HTR-8/SVneo (cell line): ENCODE measurements around the gene KLHL26.
"Not testable (repeated sequence)": the region's sequence is repeated elsewhere in the genome, so short reads cannot be mapped to it uniquely, and the experiment has no call there.

ENCODE experiments used
- DNase-seq: peaks from one replicate; pipeline ENCODE4 v3.0.0; 2011; ENCODE audit warnings: low spot score, mixed read lengths; ENCODE audit not compliant: insufficient read length
- FAIRE-seq: peaks from 2 replicates; lab custom pipeline; 2011; peaks lifted over from hg19 to GRCh38; lab: Jason Lieb, UNC

Gene KLHL26

DNA sequence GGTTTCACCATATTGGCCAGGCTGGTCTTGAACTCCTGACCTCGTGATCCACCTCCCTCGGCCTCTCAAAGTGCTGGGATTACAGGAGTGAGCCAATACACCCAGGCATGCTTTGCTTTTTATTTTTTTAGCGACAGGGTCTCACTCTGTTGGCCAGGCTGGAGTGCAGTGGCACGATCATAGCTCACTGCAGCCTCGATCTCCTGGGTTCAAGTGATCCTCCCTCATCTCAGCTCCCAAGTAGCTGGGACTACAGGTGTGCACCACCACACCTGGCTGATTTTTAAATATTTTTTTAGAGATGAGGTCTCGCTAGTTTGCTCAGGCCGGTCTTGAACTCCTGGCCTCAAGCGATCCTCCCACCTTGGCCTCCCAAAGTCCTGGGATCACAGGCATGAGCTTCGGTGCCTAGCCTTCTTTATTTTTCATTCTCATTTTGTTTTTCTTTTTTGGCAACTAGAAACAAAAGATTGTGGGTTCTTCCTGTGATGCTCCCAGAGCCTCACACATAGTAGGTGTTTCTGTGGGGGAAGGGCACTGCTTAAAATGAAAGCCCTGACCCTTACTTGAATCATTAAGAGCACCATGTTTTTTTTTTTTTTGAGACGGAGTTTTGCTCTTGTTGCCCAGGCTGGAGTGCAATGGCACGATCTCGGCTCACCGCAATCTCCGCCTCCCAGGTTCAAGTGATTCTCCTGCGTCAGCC is 36.0 kb upstream of the KLHL26 start:
- DNase-seq, FAIRE-seq: not testable (repeated sequence)

- no peak for FAIRE-seq
- no peak for DNase-seq
Observed at GRCh38 chr19:18601875-18602274, 35.0 kb upstream of the KLHL26 start.

GRCh38 chr19:18603255-18603957 is 33.4 kb upstream of the KLHL26 start:
- FAIRE-seq (no peak), DNase-seq (no peak)

DNA sequence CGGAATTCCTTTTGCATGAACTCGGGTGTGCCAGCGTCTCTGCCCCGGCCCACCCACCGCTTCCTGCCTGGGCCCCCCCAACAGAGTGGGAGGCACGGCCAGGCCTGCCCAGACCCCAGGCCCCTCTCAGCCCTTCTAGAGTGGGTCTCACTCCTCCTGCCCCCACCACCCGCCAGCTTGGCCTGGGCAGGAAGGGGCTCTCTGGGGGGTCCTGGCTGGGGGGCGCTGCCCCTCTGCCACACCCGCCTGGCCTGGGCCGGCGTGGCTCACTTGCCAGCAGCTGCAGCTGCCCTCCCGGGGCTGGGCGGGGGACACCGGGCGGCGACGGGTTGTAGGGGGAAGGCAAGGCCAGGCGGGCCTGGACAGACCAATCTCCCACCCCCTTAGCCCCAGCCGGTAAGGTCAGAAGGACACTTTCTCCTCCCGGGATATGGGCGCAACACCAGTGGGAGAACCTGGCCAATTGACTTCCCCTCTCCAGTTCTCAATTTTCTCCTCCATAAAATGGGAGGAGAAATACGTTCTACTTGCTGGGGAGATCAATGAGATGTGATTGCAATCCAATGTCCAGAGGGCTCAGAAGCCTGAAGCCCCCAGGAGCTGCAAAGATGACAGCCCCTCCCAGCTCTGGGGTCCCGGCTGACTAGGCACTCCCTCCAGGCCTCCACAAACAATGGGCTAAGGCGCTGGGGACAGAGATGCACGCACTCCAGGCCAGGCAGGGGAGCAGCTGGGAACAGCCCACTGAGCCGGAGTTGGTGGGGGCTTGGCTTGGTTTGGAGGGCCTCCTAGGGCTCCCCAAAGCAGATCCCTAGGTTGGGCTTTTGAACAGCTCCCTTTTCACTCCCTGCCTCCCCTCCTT is 32.6 kb upstream of the KLHL26 start:
- DNase-seq (no peak), FAIRE-seq (no peak)

GRCh38 chr19:18604820-18605159 is 32.0 kb upstream of the KLHL26 start:
- DNase-seq (no peak), FAIRE-seq (no peak)

- no peak for FAIRE-seq
Observed at GRCh38 chr19:18605196-18605545, 31.7 kb upstream of the KLHL26 start.

GRCh38 chr19:18605546-18606280 is 31.1 kb upstream of the KLHL26 start:
- DNase-seq = no peak
- FAIRE-seq = peak; percentile 20

More at GRCh38 chr19:18605196-18605545, 31.7 kb upstream of the KLHL26 start:
- DNase-seq = no peak

DNA sequence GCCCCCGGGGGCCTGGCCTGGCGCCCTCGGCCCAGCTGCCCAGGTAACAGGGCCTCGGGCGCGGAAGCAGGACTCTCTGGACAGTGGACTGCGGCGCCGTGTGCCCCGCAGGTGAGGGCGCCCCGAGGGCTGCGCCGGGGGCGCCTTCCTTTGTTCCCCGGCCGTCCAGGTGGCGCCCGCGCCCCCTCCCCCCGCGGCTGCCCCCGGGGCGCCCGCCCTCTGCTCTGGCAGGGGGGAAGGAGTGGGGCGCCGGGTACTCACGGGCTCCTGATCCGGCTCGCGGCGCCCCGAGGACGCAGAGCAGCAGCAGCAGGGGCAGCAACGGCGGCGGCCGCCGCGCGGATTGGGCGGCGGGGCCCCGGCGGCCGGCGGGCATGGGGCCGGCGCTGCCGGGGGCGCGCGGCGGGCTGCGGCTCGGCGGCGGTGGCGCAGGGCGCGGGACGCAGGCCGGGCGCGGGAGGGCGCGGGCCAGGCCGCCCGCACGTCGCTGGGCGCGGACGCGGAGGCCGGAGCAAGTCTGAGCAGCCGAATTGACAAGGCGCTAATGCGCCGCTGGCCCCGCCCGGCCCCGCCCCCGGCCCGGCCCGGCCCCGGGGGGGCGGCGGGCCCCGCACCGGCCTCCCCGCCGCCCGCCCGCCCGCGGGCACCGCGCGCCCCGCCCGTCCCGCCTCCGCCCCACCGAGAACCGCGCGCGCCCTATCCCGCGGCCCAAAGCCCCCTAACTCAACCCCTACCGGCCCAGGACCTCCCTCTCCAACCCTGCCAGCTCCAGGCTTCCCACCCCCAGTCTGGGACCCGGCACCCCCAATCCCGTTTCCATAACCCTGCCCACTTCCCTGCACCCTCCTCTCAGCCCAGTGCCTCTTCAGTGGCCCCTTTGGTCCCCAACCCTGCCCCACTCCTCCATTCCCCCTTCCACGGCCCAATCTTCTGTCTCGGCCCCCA is 30.3 kb upstream of the KLHL26 start, which contains the start of gene CRLF1:
TSS of gene CRLF1 (minus strand) at position 519 of the 945 bp plus-strand sequence. CDS start at position 376, 143 bp downstream.
- DNase-seq (no peak), FAIRE-seq (no peak)

DNA sequence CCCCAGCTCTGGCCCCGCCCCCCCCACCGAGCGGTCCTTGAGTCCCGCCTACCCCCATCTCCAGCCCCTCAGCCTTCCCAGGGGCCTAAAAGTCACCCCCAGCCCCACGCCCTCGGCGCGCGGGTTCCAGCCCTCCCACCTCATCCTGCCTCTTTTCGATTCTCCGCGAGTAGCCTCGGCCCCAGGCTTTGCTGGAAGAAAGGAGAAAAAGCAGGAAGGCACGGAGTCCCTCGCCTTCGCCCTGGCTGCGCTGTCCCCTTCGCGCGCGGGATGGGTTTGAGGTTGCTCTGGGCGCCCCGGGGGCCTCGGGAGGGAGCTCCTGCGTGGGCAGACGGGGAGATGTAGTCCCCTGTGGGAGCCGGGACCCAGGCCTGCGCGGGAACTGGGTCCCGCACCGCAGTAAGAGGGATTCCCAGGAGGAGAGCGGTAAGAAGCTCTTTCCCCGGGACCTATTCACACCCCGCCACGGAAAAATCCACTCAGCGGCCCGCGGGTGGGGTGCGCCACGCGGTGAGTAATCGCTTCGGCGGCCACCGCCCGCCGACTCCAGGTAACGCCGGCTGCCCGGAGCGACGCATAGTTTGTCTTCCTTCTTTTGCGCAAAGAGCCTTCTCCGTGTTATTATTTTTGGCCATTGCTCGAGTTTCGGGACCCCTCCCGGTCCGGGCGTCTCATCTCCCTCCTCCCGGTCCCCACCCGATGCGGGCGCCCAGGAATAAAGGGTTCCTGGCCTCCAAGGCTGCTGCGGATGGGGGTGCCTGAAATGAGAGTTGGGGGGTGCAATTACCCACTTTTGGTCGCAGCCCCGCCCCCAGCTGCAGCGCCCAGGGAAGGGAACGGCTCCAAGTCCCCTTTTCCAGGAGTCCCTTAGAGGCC is 29.4 kb upstream of the KLHL26 start:
- DNase-seq = no peak

DNA sequence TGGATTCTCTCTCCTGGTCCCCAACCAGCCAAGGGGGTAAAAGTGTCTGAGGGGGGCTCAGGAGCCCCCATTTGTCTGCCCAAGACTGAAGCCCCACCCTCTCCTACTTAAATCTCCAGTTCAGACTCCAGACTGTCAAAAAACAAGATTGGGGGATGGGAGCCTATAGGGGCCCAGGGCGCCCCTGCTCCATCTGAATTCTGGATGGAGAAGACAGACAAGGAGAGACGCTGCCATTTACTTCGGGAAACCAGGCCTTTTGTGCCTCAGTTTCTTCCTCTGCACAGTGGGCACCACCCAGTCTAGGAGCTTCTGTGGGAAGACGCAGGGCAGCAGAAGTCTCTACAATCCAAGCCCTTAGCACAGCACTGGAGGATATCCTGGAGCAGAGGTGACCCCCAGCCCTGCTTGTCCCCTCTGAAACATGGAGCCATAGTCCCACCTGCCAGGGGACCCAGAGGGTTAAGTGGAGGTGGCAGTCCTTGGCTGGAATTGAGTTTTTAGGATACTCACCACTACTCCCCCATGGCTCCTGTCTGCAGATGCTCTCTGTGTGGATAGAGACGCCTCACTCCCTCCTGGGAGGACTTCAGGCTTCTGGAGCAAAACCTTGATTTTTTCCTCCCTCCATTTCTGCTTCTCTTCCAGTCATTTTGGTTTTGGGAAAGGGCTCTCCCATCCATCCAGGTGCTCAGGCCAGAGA is 28.6 kb upstream of the KLHL26 start:
- FAIRE-seq = no peak
- no peak for DNase-seq

More for the DNA sequence above, 29.4 kb upstream of the KLHL26 start:
- no peak for FAIRE-seq

- DNase-seq = no peak
- no peak for FAIRE-seq
Observed at GRCh38 chr19:18608805-18609716, 27.8 kb upstream of the KLHL26 start.

DNA sequence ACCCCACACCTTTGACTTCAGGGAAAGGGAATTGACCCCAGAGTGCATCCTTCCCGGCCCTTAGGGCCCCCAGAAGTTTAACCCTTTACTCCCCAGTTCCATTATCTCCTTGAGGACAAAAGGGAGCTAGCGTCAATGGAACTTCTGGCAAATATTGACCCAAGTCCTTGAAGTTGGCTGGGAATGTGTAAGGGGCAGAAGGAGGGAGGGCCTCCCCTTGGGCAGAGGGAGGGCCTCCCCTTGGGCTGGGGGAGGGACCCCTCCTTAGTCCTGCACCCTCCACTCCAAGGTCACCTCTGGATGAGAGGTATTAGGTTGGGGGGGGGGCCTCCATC is 27.1 kb upstream of the KLHL26 start:
- no peak for FAIRE-seq
- DNase-seq = no peak

- no peak for DNase-seq
- no peak for FAIRE-seq
Observed at GRCh38 chr19:18610245-18610555, 26.6 kb upstream of the KLHL26 start.

DNA sequence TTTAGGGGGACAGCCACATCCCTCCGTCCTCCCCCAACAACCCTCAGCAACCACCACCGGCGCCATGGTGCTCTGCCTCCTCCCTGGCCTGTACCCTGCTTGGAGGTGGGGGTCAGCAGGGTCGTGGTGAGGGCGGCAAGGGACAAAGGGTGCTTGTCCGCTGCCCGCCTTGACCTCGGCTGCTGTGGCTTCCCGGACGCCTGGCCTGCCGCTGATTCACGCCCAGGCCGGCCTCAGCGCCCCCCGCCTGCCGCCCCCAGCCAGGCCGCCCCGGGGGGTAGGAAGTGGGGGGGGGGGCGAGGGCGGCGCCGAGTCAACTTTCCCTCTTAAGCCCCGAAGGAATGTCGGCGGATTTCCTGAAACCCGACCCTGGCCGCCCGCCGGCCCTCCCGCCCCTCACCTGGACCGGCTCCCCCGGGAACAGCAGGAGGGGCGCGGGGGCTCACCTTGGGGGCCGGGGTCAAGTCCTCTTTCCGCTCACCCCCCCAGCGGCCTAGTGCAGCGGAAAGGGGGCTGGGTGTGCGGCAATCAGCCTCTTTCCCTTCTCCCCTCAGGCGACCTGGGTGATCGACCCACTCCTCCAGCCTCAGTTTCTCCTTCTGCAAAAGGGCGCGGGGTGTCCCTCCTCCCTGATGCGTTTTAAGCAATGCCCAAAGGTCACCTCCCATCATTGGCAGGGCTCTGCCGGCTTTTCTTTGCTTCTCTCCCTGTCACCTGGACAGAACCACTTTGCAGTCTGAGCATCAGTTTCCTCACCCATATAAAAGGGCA is 26.1 kb upstream of the KLHL26 start:
- no peak for DNase-seq

DNA sequence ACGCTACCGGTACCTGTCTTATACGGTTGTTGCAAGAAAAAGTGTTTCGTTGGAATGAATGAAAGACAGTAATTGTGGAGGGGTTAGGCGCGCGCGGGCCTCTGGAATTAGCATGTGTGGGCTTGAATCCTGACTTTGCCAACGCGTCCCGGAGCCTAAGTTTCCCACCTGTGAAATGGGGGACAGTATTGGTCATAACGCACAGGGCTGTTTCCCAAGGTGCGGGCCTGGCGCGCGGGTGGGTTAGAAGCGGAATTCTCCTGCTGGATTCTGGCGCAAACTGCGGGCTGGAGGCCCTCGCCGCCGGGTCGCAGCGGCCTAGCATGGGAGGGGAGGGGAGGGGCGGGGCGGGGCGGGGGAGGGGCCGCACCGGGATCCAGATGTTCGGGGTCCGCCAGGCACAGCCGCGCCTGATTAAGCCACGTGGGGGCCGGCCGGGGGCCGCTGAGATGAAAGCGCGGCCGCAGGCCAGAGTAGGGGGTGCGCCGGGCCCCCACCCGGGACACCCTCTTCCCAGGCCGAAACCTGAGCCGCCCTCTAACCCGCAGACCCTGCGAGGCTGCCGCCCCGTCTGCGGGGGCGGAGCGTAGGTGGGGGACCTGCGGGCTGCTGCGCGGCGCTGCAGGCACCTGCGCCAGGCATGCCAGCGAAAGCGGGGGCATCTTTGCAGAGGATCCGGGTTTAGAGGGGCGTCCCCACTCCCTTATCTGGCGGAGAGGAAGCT is 25.3 kb upstream of the KLHL26 start:
- DNase-seq (no peak), FAIRE-seq (peak; percentile 33)

More for the DNA sequence above, 26.1 kb upstream of the KLHL26 start:
- FAIRE-seq = peak; percentile 86
